ENCODE measurements around the gene ARRDC3. TPM values are rescaled to one million over a fixed set of nuclear protein-coding genes. Genes with fewer than 3 reads are reported as not detected.
A peak's percentile ranks its signal among the peaks of the same experiment; 100 is the strongest.

The ARRDC3 gene
- total RNA-seq, 1 donor from 2014 or later, result 40.6 TPM

DNA sequence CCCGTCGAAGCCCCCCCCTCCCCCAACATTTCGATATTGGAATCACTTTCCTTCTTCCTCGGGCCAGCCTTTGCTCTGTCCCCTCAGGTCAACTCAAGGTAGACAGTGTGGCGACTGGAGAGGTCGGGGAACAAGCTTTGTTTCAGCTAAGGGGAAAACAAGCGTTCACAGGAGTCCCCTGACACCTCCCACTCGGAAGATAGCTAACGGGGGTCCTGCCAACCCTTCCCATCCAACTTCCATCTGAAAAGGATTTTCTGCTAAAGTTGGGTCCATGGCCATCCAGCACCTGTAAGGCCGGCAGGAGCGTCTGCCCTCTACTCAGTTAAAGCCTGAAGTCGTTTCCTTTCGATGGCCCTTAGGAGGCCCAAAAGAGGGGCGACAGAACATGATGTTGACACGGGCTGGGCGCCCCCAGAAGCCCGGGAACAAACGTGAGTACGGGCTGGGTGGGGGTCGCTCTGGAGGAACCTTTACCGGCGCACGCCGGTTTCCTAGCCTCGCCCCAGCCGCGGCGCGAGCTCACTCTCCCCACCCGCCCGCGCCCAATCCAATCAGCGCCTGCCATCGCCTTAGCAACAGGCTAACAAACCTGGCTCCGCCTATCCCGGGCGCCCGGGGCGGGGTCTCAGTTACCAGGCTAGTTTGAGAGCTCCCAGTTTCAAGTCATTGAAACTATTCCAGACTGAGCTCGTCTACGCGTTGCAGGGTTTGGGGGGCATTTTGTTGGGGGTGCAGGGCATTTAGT is 2.5 kb downstream of the ARRDC3 start:
- peaks cover 17% of the 10 kb centered on the region for H3K27me3 Mint-ChIP-seq (ENCODE audit: unreplicated experiment)
- H3K4me3 Mint-ChIP-seq (ENCODE audit: unreplicated experiment), result peak overlapping the region; percentile 98
- H3K9me3 Mint-ChIP-seq (ENCODE audit: unreplicated experiment), result no peaks in the 10 kb centered on the region
- peaks cover 17% of the 10 kb centered on the region for H3K4me1 Mint-ChIP-seq (ENCODE audit: unreplicated experiment)
- peaks cover 9% of the 10 kb centered on the region for H3K36me3 Mint-ChIP-seq (ENCODE audit: low read depth, unreplicated experiment)
- no peak for TF ChIP-seq CTCF (IDR thresholded peaks at IDR 0.05; ENCODE audit: unreplicated experiment)
- peak overlapping the region; percentile 100 for H3K27ac Mint-ChIP-seq (ENCODE audit: unreplicated experiment)
- DNase-seq (ENCODE audit: low spot score), result peak; percentile 96

DNA sequence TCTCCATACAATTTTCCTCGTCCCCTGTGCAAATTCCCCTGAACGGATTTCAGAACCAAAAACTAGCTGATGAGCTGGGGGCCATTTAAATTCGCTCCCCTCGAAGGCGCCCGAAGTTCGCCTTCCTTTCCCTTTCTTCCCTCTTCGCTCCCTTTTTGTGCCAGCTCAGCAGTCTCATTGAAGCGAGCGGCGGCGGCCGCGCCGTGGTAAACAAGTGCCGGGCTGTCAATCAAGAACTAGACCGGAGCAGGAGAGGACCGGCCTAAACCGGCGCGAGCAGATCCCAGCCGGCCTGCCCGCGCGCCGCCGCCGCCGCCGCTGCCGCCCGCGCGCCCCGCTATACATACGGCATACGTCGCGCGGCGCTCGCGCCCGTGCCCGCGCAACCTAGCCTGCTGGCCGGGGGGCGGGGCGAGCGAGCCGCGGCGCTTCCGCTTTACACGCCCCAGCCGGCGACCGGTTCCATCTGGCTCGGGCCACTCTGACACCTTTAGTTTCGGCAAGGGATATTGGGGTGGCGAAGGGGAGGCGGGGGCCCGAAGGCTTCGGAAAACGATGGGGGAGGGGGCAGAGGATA is 3.1 kb downstream of the ARRDC3 start:
- Mint-ChIP-seq H3K4me1 (ENCODE audit: unreplicated experiment) (peaks cover 17% of the 10 kb centered on the region), H3K27me3 (ENCODE audit: unreplicated experiment) (peaks cover 17% of the 10 kb centered on the region), H3K9me3 (ENCODE audit: unreplicated experiment) (no peaks in the 10 kb centered on the region), H3K27ac (ENCODE audit: unreplicated experiment) (peak overlapping the region; percentile 100), H3K36me3 (ENCODE audit: low read depth, unreplicated experiment) (peaks cover 12% of the 10 kb centered on the region), H3K4me3 (ENCODE audit: unreplicated experiment) (peak overlapping the region; percentile 99)
- peak; percentile 97 for DNase-seq (ENCODE audit: low spot score)
- TF ChIP-seq CTCF (IDR thresholded peaks at IDR 0.05; ENCODE audit: unreplicated experiment), result no peak

DNA sequence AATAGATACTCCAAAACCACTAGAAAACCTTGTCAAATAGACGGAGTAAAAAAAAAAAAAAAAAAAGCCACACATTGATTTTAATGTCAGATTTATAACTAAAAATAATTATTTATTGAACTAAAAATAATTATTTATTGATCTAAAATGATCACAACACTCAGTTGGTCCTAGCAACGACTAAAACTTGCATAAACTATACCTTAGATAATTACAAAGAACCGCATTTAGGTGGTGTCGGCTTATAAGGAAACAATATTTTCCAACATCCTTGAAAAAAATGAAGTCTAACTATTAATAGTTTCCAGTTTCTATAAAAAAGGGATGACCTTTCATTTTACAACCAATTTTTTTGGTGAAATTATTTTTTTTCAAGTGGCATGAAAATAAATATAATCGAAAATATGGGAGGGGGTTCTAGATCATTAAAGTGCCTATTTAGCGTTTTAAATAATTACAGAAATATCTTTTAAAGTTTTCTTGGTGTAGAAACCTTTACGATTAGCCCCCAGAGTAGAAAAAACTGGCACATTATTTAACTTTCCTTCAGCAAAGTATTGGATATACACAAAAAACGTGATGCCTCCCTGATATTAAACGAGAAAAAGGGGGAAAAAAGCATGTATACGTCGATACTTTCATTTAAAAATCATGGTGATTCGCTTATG is 3.7 kb downstream of the ARRDC3 start:
- peak overlapping the region; percentile 100 for H3K27ac Mint-ChIP-seq (ENCODE audit: unreplicated experiment)
- DNase-seq (ENCODE audit: low spot score), result no peak
- TF ChIP-seq CTCF (IDR thresholded peaks at IDR 0.05; ENCODE audit: unreplicated experiment), result no peak
- peaks cover 15% of the 10 kb centered on the region for H3K36me3 Mint-ChIP-seq (ENCODE audit: low read depth, unreplicated experiment)
- H3K4me3 Mint-ChIP-seq (ENCODE audit: unreplicated experiment), result peak overlapping the region; percentile 99
- H3K9me3 Mint-ChIP-seq (ENCODE audit: unreplicated experiment), result no peaks in the 10 kb centered on the region
- peaks cover 13% of the 10 kb centered on the region for H3K4me1 Mint-ChIP-seq (ENCODE audit: unreplicated experiment)
- peaks cover 17% of the 10 kb centered on the region for H3K27me3 Mint-ChIP-seq (ENCODE audit: unreplicated experiment)

DNA sequence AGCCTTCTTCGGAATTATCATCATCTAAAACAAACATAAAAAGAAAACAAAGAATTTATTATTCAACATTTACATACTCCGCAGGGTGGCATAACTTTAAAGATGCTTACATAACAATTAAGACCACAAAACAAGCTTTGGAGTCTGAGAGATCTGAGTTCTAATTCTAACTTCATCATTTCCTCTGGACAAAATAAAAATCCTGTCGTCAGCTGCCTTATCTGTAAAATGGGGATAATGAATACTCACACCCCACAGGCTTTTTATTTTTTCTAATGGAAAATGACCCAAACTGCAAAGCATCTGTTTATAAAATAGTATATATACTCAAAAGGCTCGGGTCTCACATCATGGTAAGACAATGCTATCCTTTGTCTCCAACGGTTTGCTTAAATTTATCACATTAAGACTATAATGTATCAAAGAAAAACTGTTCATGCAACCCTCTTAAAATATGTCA is 4.3 kb downstream of the ARRDC3 start:
- TF ChIP-seq CTCF (IDR thresholded peaks at IDR 0.05; ENCODE audit: unreplicated experiment), result no peak
- Mint-ChIP-seq H3K36me3 (ENCODE audit: low read depth, unreplicated experiment) (peaks cover 15% of the 10 kb centered on the region), H3K27ac (ENCODE audit: unreplicated experiment) (peak overlapping the region; percentile 100), H3K4me3 (ENCODE audit: unreplicated experiment) (peak overlapping the region; percentile 99), H3K4me1 (ENCODE audit: unreplicated experiment) (peaks cover 8% of the 10 kb centered on the region), H3K27me3 (ENCODE audit: unreplicated experiment) (peaks cover 17% of the 10 kb centered on the region), H3K9me3 (ENCODE audit: unreplicated experiment) (no peaks in the 10 kb centered on the region)
- no peak for DNase-seq (ENCODE audit: low spot score)

All from endothelial cell (in vitro differentiated cells).